Activated CD4-positive, alpha-beta T cell treated with anti-CD3 and anti-CD28 coated beads for 36 hours (primary cell): ENCODE data around the gene CADM3. TPM values are rescaled to one million over a fixed set of nuclear protein-coding genes. Genes with fewer than 3 reads are reported as not detected.

Source experiments
- ATAC-seq: fragments of 200-7000 bp; cut with Tn5 transposase; one replicate; pipeline ENCODE4 v1.10.0; 2021; ENCODE audit warnings: mild to moderate bottlenecking, moderate library complexity
- CTCF ChIA-PET: fragments of 350-600 bp; sonication (Branson Sonifier 250); formaldehyde crosslinking; loops from one replicate; lab custom pipeline; 2021; ENCODE audit warnings: antibody characterized with exemption; lab: Charles Lee
- POLR2A ChIA-PET: fragments of 350-600 bp; sonication (Branson Sonifier 250); formaldehyde crosslinking; loops from one replicate; lab custom pipeline; 2021; ENCODE audit warnings: antibody characterized with exemption, inconsistent platforms; lab: Charles Lee
- DNase-seq: peaks from one replicate; pipeline ENCODE4 v3.0.0-alpha.2; 2020
- H3K27ac Mint-ChIP-seq: one replicate; pipeline ENCODE4 v1.8.0; 2021; ENCODE audit warnings: mixed read lengths
- H3K27me3 Mint-ChIP-seq: one replicate; pipeline ENCODE4 v1.8.0; 2021; ENCODE audit warnings: mixed read lengths
- H3K36me3 Mint-ChIP-seq: one replicate; pipeline ENCODE4 v1.8.0; 2021; ENCODE audit warnings: low read depth, mixed read lengths
- H3K4me1 Mint-ChIP-seq: one replicate; pipeline ENCODE4 v1.8.0; 2021; ENCODE audit warnings: mixed read lengths
- H3K4me3 Mint-ChIP-seq: one replicate; pipeline ENCODE4 v1.8.0; 2021; ENCODE audit warnings: mild to moderate bottlenecking, moderate library complexity, mixed read lengths
- H3K9me3 Mint-ChIP-seq: one replicate; pipeline ENCODE4 v1.8.0; 2021; ENCODE audit warnings: low read depth, mixed read lengths
- intact Hi-C, 2 experiments: fragments of 100-400 bp; cut with DNase I in 1 of 2; cut with micrococcal nuclease in 1 of 2; formaldehyde crosslinking; loops; one replicate each; pipeline versions ENCODE4 v1.14.2 to v1.15.1; 2022 to 2024; cut with DNase I, micrococcal nuclease
- total RNA-seq, 2 experiments: library from RNA; stranded (reverse); gene quantifications; one replicate each; pipeline ENCODE4 v1.2.3, GENCODE V29; 2021

Gene CADM3
- total RNA-seq, 2 experiments from 2014 or later = not detected

GRCh38 chr1:159228554-159228953 lies 57.1 kb downstream of the CADM3 start:
- Mint-ChIP-seq H3K9me3 (no peaks in the 10 kb centered on the region), H3K36me3 (no peaks in the 10 kb centered on the region), H3K4me3 (no peak overlapping the region), H3K4me1 (no peaks in the 10 kb centered on the region), H3K27me3 (peaks cover 19% of the 10 kb centered on the region), H3K27ac (no peak overlapping the region)
- intact Hi-C loops = no loop called here
- DNase-seq (no peak), ATAC-seq (no peak)
- ChIA-PET CTCF (interaction anchor here (0.6 to 2.9 kb wide), 3 partner anchors 10 to 76 kb away, joined by 3 to 15 read pairs (median 3); no protein-coding TSS in a partner anchor), POLR2A (no interaction called here)

GRCh38 chr1:159229260-159229885 lies 58.0 kb downstream of the CADM3 start:
- no peak for ATAC-seq
- no peak for DNase-seq
- no peak overlapping the region for H3K4me3 Mint-ChIP-seq
- no peaks in the 10 kb centered on the region for H3K36me3 Mint-ChIP-seq
- no peak overlapping the region for H3K27ac Mint-ChIP-seq
- H3K4me1 Mint-ChIP-seq = no peaks in the 10 kb centered on the region
- intact Hi-C loops = no loop called here
- H3K27me3 Mint-ChIP-seq = peaks cover 17% of the 10 kb centered on the region
- POLR2A ChIA-PET = interaction anchor here (0.7 kb wide), 1 partner anchor 66 kb away, joined by 4 read pairs; no protein-coding TSS in a partner anchor
- CTCF ChIA-PET = interaction anchor here (1.4 to 2.9 kb wide), 2 partner anchors 10 to 15 kb away, joined by 3 to 15 read pairs; no protein-coding TSS in a partner anchor
- H3K9me3 Mint-ChIP-seq = no peaks in the 10 kb centered on the region

GRCh38 chr1:159229896-159230295 lies 58.5 kb downstream of the CADM3 start:
- intact Hi-C loops = no loop called here
- no peak for ATAC-seq

GRCh38 chr1:159239551-159240220 lies 68.3 kb downstream of the CADM3 start:
- POLR2A ChIA-PET = no interaction called here
- no peak overlapping the region for H3K4me3 Mint-ChIP-seq
- no peaks in the 10 kb centered on the region for H3K9me3 Mint-ChIP-seq
- ATAC-seq (no peak), DNase-seq (no peak)
- intact Hi-C loops = no loop called here
- H3K36me3 Mint-ChIP-seq = no peaks in the 10 kb centered on the region
- CTCF ChIA-PET = no interaction called here
- no peak overlapping the region for H3K27ac Mint-ChIP-seq
- H3K4me1 Mint-ChIP-seq = no peaks in the 10 kb centered on the region
- H3K27me3 Mint-ChIP-seq = peaks cover 16% of the 10 kb centered on the region

More at GRCh38 chr1:159229896-159230295, 58.5 kb downstream of the CADM3 start:
- DNase-seq = no peak
- ChIA-PET CTCF (interaction anchor here (2.9 kb wide), 1 partner anchor 16 kb away, joined by 15 read pairs; no protein-coding TSS in a partner anchor), POLR2A (interaction anchor here (0.7 kb wide), 1 partner anchor 67 kb away, joined by 4 read pairs; no protein-coding TSS in a partner anchor)
- H3K9me3 Mint-ChIP-seq = no peaks in the 10 kb centered on the region
- H3K27me3 Mint-ChIP-seq = peaks cover 20% of the 10 kb centered on the region
- H3K4me3 Mint-ChIP-seq = no peak overlapping the region
- no peaks in the 10 kb centered on the region for H3K4me1 Mint-ChIP-seq
- no peak overlapping the region for H3K27ac Mint-ChIP-seq
- no peaks in the 10 kb centered on the region for H3K36me3 Mint-ChIP-seq

GRCh38 chr1:159247266-159247665 lies 75.9 kb downstream of the CADM3 start:
- intact Hi-C loops = no loop called here
- ChIA-PET CTCF (interaction anchor here (0.6 to 1.6 kb wide), 2 partner anchors 33 to 569 kb away, joined by 3 read pairs; no protein-coding TSS in a partner anchor), POLR2A (no interaction called here)
- no peaks in the 10 kb centered on the region for H3K4me1 Mint-ChIP-seq
- ATAC-seq (no peak), DNase-seq (no peak)
- H3K27me3 Mint-ChIP-seq = peaks cover 24% of the 10 kb centered on the region
- H3K4me3 Mint-ChIP-seq = no peak overlapping the region
- no peaks in the 10 kb centered on the region for H3K36me3 Mint-ChIP-seq
- H3K9me3 Mint-ChIP-seq = peaks cover 6% of the 10 kb centered on the region
- H3K27ac Mint-ChIP-seq = no peak overlapping the region

GRCh38 chr1:159248311-159248710 lies 76.9 kb downstream of the CADM3 start:
- ChIA-PET POLR2A (no interaction called here), CTCF (interaction anchor here (1.6 kb wide), 1 partner anchor 34 kb away, joined by 3 read pairs; no protein-coding TSS in a partner anchor)
- ATAC-seq (no peak), DNase-seq (no peak)
- Mint-ChIP-seq H3K36me3 (no peaks in the 10 kb centered on the region), H3K27ac (no peak overlapping the region), H3K9me3 (peaks cover 6% of the 10 kb centered on the region), H3K4me3 (no peak overlapping the region), H3K4me1 (no peaks in the 10 kb centered on the region), H3K27me3 (peaks cover 24% of the 10 kb centered on the region)
- intact Hi-C loops = no loop called here

GRCh38 chr1:159250638-159251216 lies 79.3 kb downstream of the CADM3 start:
- Mint-ChIP-seq H3K4me1 (no peaks in the 10 kb centered on the region), H3K4me3 (no peak overlapping the region), H3K27ac (no peak overlapping the region), H3K36me3 (no peaks in the 10 kb centered on the region), H3K9me3 (peaks cover 6% of the 10 kb centered on the region), H3K27me3 (peaks cover 25% of the 10 kb centered on the region)
- no peak for DNase-seq
- CTCF ChIA-PET = no interaction called here
- intact Hi-C loops = no loop called here
- POLR2A ChIA-PET = no interaction called here
- ATAC-seq = no peak

Other genes with a start within 250 kb of the CADM3 start
- gene PYHIN1, start 240.1 kb upstream of the CADM3 start, total RNA-seq = 1 to 10 TPM; 5.6 to 6.8 TPM
- gene IFI16, start 161.7 kb upstream of the CADM3 start, total RNA-seq = 100 to 1,000 TPM; 263 to 308 TPM
- gene AIM2, start 94.8 kb upstream of the CADM3 start, total RNA-seq = 10 to 100 TPM; 65.6 to 67.6 TPM
- not detected for gene ACKR1, start 33.3 kb downstream of the CADM3 start, total RNA-seq
- gene FCER1A, start 130.7 kb downstream of the CADM3 start, total RNA-seq = not detected